Transverse colon (tissue), 3 donors: Measurements from ENCODE around the gene TLN1.

ENCODE experiments used
- CTCF ChIP-seq, 5 experiments: fragments of 200-600 bp in 3 of 5; fragments of 450-650 bp in 2 of 5; sonication (generic) in 3 of 5; IDR thresholded peaks; 1 replicate in 2 of 5; 2 replicates in 3 of 5; pipeline ENCODE4 v1.5.1; 2016 to 2017; ENCODE audit warnings: antibody characterized with exemption in 5 of 5, inconsistent platforms in 3 of 5, mild to moderate bottlenecking in 2 of 5, moderate library complexity in 1 of 5
- POLR2A ChIP-seq: fragments of 450-650 bp; IDR thresholded peaks from one replicate; pipeline ENCODE4 v1.6.1; 2016; ENCODE audit warnings: antibody characterized with exemption, mild to moderate bottlenecking, moderate library complexity

- TF ChIP-seq CTCF (IDR thresholded peaks at IDR 0.05) (no peak), POLR2A (no peak)
These were observed 52.9 kb downstream of the TLN1 start for GRCh38 chr9:35679091-35679490.
